Astrocyte (in vitro differentiated cells and primary cell): ENCODE results near the gene PRKAR2B. TPM values are rescaled to one million over a fixed set of nuclear protein-coding genes. Genes with fewer than 3 reads are reported as not detected.

Experiments used
- DNase-seq: peaks from one replicate; pipeline ENCODE4 v3.0.0-alpha.2; 2010; ENCODE audit warnings: low read depth
- FAIRE-seq: peaks from 2 replicates; lab custom pipeline; 2011; peaks lifted over from hg19 to GRCh38; lab: Jason Lieb, UNC
- H2AFZ ChIP-seq: 2 replicates; pipeline ENCODE4 v1.6.0; 2012; ENCODE audit warnings: low read depth, low read length, inconsistent platforms
- H3K27ac ChIP-seq: 2 replicates; pipeline ENCODE4 v1.5.1; 2011; ENCODE audit warnings: low read depth, low read length, inconsistent platforms
- H3K27me3 ChIP-seq: 2 replicates; pipeline ENCODE4 v1.6.0; 2011; ENCODE audit warnings: low read length, inconsistent platforms; ENCODE audit not compliant: insufficient read depth
- H3K36me3 ChIP-seq: 2 replicates; pipeline ENCODE4 v1.5.1; 2011; ENCODE audit warnings: low read length, inconsistent platforms; ENCODE audit not compliant: insufficient read depth
- H3K4me1 ChIP-seq: 2 replicates; pipeline ENCODE4 v1.5.1; 2011; ENCODE audit warnings: low read length, inconsistent platforms; ENCODE audit not compliant: insufficient read depth
- H3K4me2 ChIP-seq: 2 replicates; pipeline ENCODE4 v1.6.0; 2012; ENCODE audit warnings: low read length, inconsistent platforms
- H3K4me3 ChIP-seq: 2 replicates; pipeline ENCODE4 v1.5.1; 2011; ENCODE audit warnings: low read depth, mild to moderate bottlenecking, low read length, inconsistent platforms; ENCODE audit not compliant: insufficient read depth
- H3K79me2 ChIP-seq: 2 replicates; pipeline ENCODE4 v1.6.0; 2012; ENCODE audit warnings: mild to moderate bottlenecking, low read length, inconsistent platforms; ENCODE audit not compliant: insufficient read depth
- H3K9ac ChIP-seq: 2 replicates; pipeline ENCODE4 v1.6.0; 2012; ENCODE audit warnings: mild to moderate bottlenecking, low read length, inconsistent platforms
- H3K9me3 ChIP-seq: 2 replicates; pipeline ENCODE4 v1.5.1; 2012; ENCODE audit warnings: low read depth, mild to moderate bottlenecking, low read length, inconsistent platforms; ENCODE audit not compliant: insufficient read depth
- H4K20me1 ChIP-seq: 2 replicates; pipeline ENCODE4 v1.6.0; 2012; ENCODE audit warnings: low read length, inconsistent platforms; ENCODE audit not compliant: insufficient read depth
- H3K27ac Mint-ChIP-seq: one replicate; pipeline ENCODE4 v1.8.0; 2021; ENCODE audit warnings: mild to moderate bottlenecking, mixed read lengths; ENCODE audit not compliant: unreplicated experiment
- H3K27me3 Mint-ChIP-seq: one replicate; pipeline ENCODE4 v1.8.0; 2021; ENCODE audit warnings: low read depth, mixed read lengths; ENCODE audit not compliant: unreplicated experiment
- H3K36me3 Mint-ChIP-seq: one replicate; pipeline ENCODE4 v1.8.0; 2021; ENCODE audit warnings: low read depth, mixed read lengths; ENCODE audit not compliant: unreplicated experiment
- H3K4me1 Mint-ChIP-seq: one replicate; pipeline ENCODE4 v1.8.0; 2021; ENCODE audit warnings: low read depth, mixed read lengths; ENCODE audit not compliant: unreplicated experiment
- H3K4me3 Mint-ChIP-seq: one replicate; pipeline ENCODE4 v1.8.0; 2021; ENCODE audit warnings: mild to moderate bottlenecking, moderate library complexity, mixed read lengths; ENCODE audit not compliant: unreplicated experiment
- H3K9me3 Mint-ChIP-seq: one replicate; pipeline ENCODE4 v1.8.0; 2021; ENCODE audit warnings: mild to moderate bottlenecking, mixed read lengths; ENCODE audit not compliant: unreplicated experiment
- EZH2 ChIP-seq: IDR thresholded peaks from 2 replicates; pipeline ENCODE4 v1.6.1; 2012; ENCODE audit warnings: mild to moderate bottlenecking, low read length, inconsistent platforms; ENCODE audit not compliant: insufficient read depth
- total RNA-seq: library from RNA; stranded (reverse); gene quantifications from 2 replicates; pipeline ENCODE4 v1.2.1, GENCODE V29; 2021
- TF ChIP-seq, protein P1 (sequence below): IDR thresholded peaks from 2 replicates; pipeline ENCODE4 v1.5.1; 2011; ENCODE audit warnings: low read depth, mild to moderate bottlenecking, inconsistent platforms, low read length, moderate library complexity; ENCODE audit not compliant: insufficient read depth

The PRKAR2B gene
- total RNA-seq, 1 donor from 2014 or later = 7.6 TPM

- Histone ChIP-seq H3K4me2 (no peak overlapping the region), H3K27me3 (no peaks in the 10 kb centered on the region), H3K4me1 (no peaks in the 10 kb centered on the region), H3K9ac (no peak overlapping the region), H3K79me2 (no peaks in the 10 kb centered on the region), H3K27ac (no peak overlapping the region), H4K20me1 (peaks cover 3% of the 10 kb centered on the region), H3K9me3 (no peaks in the 10 kb centered on the region), H3K36me3 (peaks cover 24% of the 10 kb centered on the region), H3K4me3 (no peak overlapping the region), H2AFZ (no peak overlapping the region)
- TF ChIP-seq, protein P1, sequence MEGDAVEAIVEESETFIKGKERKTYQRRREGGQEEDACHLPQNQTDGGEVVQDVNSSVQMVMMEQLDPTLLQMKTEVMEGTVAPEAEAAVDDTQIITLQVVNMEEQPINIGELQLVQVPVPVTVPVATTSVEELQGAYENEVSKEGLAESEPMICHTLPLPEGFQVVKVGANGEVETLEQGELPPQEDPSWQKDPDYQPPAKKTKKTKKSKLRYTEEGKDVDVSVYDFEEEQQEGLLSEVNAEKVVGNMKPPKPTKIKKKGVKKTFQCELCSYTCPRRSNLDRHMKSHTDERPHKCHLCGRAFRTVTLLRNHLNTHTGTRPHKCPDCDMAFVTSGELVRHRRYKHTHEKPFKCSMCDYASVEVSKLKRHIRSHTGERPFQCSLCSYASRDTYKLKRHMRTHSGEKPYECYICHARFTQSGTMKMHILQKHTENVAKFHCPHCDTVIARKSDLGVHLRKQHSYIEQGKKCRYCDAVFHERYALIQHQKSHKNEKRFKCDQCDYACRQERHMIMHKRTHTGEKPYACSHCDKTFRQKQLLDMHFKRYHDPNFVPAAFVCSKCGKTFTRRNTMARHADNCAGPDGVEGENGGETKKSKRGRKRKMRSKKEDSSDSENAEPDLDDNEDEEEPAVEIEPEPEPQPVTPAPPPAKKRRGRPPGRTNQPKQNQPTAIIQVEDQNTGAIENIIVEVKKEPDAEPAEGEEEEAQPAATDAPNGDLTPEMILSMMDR = no peak
- TF ChIP-seq EZH2 = no peak
- H3K27me3 Mint-ChIP-seq = no peaks in the 10 kb centered on the region
- H3K4me1 Mint-ChIP-seq = no peaks in the 10 kb centered on the region
- FAIRE-seq (no peak), DNase-seq (no peak)
- H3K9me3 Mint-ChIP-seq = no peaks in the 10 kb centered on the region
- no peak overlapping the region for H3K4me3 Mint-ChIP-seq
- H3K27ac Mint-ChIP-seq = no peak overlapping the region
- H3K36me3 Mint-ChIP-seq = peaks cover 7% of the 10 kb centered on the region
These were observed 149.5 kb downstream of the PRKAR2B start for GRCh38 chr7:107194052-107194451.

DNA sequence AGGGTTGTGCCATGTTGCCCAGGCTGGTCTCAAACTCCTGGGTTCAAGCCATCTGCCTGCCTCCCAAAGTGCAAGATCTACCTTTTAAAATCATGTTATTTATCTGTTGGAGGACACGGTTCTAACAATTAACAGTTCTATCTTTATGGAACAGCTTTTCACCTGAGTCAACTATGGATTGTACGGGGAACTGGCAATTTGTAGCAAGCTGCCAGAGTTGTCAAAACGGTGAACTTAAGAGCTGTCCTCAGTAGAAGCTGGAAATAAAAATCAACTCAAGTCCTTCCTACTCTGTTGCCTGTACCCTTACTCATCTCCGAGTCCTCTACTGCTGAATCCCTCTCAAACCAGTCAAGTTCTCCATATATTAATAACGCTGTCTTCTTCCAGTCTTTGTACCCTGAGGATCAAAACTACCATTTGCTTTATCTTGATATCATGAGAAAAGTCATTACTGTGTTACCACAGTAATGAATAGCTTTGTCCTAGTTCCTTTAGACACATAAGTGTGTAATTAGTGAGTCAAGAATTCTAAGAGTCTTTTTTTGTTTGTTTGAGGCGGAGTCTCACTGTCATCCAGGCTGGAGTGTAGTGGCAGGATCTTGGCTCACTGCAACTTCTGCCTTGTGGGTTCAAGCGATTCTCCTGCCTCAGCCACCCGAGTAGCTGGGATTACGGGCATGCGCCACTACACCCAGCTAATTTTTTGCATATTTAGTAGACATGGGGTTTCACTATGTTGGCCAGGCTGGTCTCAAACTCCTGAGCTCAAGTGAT lies 152.5 kb downstream of the PRKAR2B start:
- H3K4me3 ChIP-seq = no peak overlapping the region
- no peak overlapping the region for H3K27ac Mint-ChIP-seq
- H3K36me3 Mint-ChIP-seq = peaks cover 9% of the 10 kb centered on the region
- peaks cover 24% of the 10 kb centered on the region for H3K36me3 ChIP-seq
- no peak overlapping the region for H3K4me3 Mint-ChIP-seq
- no peaks in the 10 kb centered on the region for H3K4me1 ChIP-seq
- H3K27me3 Mint-ChIP-seq = no peaks in the 10 kb centered on the region
- DNase-seq (no peak), FAIRE-seq (no peak)
- H2AFZ ChIP-seq = no peak overlapping the region
- no peaks in the 10 kb centered on the region for H3K4me1 Mint-ChIP-seq
- no peaks in the 10 kb centered on the region for H3K9me3 ChIP-seq
- TF ChIP-seq EZH2 = no peak
- TF ChIP-seq, protein P1 = no peak
- H3K9ac ChIP-seq = no peak overlapping the region
- H3K9me3 Mint-ChIP-seq = no peaks in the 10 kb centered on the region
- H3K4me2 ChIP-seq = no peak overlapping the region
- H4K20me1 ChIP-seq = peaks cover 8% of the 10 kb centered on the region
- H3K27me3 ChIP-seq = no peaks in the 10 kb centered on the region
- no peak overlapping the region for H3K27ac ChIP-seq
- H3K79me2 ChIP-seq = no peaks in the 10 kb centered on the region
